ENCODE measurements around the gene RALA.

Gene RALA

GRCh38 chr7:39613577-39613976 lies 9.8 kb upstream of the RALA start:
- DNase-seq (ENCODE audit: low read depth in 2 of 2), result no peak

DNA sequence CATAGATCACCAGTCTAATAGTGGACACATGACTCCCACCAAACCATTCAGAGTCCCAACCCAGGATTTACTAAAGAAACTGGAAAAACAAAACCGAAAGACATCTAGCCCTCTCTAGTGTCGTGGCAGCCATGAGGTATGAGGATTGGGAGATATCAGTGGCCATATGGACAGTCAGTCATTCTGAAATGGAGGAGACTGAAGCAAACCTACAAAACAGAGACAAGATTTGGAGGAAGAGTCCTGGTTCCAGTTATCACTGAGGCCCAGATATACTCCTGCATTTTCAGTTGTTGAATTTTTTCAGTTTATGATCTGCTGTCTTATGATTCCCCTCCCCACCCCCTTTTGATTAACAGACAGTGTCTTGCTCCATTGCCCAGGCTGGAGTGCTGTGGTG lies 9.1 kb upstream of the RALA start:
- DNase-seq (ENCODE audit: low read depth in 2 of 2), result no peak

DNA sequence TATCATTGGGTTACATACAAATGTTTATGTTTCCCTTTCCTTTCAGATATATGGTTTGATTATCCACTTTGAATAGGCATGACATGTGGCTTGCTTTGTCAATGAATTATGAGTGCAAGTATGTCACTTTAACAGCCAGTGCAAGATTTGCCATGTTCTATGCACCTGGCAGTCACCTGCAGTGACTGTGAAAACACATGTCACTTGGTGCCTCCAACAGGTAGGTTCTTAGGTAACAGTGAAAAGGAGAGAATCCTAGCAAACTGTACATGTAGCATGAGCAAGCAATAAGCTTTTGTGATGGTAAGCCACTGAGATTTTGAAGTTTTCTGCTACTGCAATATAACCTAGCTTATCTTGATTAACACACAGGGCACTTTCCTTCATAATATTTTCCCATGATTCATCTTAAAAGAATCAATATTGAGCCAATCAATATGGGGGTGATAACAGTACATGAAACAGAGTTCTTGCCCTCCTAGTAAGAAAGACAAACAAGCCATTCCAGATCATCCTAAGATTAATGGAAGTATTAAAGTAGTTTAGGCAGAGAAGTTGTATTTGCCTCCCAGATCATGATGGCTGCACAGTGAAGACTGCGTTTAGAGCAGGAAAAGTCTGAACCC lies 7.9 kb upstream of the RALA start:
- no peak for DNase-seq (ENCODE audit: low read depth in 2 of 2)

DNA sequence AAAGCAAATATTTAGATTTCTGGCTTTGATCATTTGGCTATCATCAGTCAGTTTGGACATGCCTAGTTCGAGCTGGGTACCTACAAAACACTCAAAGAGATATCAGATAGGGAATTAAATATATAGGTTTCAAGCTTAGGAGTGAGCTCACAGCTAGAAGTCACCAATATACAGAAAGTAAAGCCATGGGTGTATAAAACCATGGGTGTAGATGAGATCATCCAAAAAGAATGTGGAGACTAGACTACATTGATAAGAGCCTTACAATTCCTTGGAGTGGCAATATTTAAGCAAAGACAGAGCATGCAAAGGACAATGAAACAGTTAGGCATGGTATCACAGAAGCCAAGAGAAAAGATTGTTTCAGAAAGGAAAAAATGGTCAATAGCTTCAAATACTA lies 7.2 kb upstream of the RALA start:
- no peak for DNase-seq (ENCODE audit: low read depth in 2 of 2)

- no peak for DNase-seq (ENCODE audit: low read depth in 2 of 2)
These were observed 6.4 kb upstream of the RALA start for GRCh38 chr7:39617005-39617404.

DNA sequence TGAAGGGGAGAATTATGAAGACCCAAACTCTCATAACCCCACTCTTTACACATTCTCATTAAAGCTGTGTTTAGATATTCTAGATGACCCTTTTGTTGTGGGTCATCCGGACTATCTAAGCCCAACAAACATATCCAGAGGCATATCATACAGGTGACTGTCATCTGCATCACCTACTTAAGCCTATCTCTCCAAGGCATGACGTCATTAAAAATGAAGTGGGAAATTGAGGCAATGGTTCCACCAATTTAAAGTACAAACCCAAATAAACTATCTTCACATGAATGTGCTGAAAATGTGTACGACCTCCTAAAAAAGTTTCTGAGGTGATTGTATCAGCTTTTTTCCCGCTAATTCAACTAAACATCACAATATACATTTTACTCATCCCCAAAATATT lies 4.5 kb upstream of the RALA start:
- no peak for DNase-seq (ENCODE audit: low read depth in 2 of 2)

GRCh38 chr7:39620486-39620885 lies 2.9 kb upstream of the RALA start:
- DNase-seq (ENCODE audit: low read depth in 2 of 2), result no peak

GRCh38 chr7:39621261-39621660 lies 2.1 kb upstream of the RALA start:
- DNase-seq (ENCODE audit: low read depth in 2 of 2), result no peak

GRCh38 chr7:39621784-39622411 lies 1.5 kb upstream of the RALA start:
- DNase-seq (ENCODE audit: low read depth in 2 of 2), result no peak

DNA sequence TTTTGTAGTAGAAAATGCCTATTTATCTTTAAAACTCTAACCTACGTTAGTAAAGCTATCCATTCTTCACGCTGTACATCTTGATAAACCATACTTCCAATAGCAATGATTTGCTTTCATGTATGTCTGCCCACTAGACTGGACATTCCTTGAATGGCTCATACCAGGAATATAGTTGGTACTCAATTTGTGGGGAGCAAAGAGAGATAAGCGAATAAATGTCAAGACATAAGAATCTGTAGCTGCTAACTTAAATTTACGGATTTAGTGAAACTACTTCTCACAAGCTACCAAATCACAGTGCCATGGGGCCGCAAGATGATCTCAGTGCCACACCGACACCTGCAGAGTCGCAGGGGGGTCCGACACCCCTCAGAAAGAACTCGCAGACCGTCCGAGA lies 763 bp upstream of the RALA start:
- no peak for DNase-seq (ENCODE audit: low read depth in 2 of 2)

- no peak for DNase-seq (ENCODE audit: low read depth in 2 of 2)
These were observed 515 bp downstream of the RALA start for GRCh38 chr7:39623732-39624441.

- no peak for DNase-seq (ENCODE audit: low read depth in 2 of 2)
These were observed 1.1 kb downstream of the RALA start for GRCh38 chr7:39624442-39624807.

GRCh38 chr7:39624935-39625694 lies 1.7 kb downstream of the RALA start:
- no peak for DNase-seq (ENCODE audit: low read depth in 2 of 2)

DNA sequence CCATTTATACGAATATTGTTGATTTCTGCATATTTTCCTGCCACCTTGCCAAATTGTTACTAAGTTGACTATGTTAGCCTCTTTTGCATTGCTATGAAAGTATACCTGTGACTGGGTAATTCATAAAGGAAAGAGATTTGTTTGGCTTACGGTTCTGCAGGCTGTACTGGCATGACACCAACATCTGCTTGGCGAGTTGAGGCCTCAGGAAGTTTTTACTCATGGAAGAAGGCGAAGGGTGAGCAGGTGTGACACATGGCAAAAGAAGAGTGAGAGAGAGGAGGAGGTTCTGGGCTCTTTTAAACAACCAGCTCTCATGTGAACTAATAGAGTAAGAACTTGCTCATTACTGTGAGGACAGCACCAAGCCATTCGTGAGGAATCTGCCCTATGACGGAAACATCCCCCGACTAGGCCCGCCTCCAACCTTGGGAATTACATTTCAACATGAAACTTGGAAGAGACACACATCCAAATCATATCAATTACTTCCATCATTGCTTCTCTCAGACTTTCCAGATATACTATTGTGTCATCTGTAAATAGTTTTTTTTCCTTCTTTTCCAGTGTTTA lies 8.4 kb downstream of the RALA start:
- DNase-seq (ENCODE audit: low read depth in 2 of 2), result no peak

GRCh38 chr7:39633563-39634477 lies 10.4 kb downstream of the RALA start:
- DNase-seq (ENCODE audit: low read depth in 2 of 2), result no peak

GRCh38 chr7:39634478-39634805 lies 11.1 kb downstream of the RALA start:
- DNase-seq (ENCODE audit: low read depth in 2 of 2), result no peak

DNA sequence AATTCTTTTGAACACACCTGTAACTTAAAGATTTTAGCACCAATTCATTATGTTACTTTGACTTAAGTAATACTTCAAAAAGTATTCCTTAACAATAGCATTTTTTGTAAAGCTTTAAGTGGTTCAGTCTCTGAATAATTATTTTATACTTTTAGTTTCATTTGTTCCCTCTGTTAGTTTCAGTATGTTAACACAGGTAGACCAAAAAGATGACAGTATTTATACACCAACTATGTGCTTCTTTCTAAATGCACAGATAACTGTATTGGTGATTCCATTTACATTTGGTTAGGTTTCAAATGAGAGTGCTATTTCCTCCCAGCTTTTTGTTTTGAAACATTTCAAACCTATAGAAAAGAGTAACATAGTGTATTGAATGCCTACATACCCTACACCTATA lies 14.0 kb downstream of the RALA start:
- no peak for DNase-seq (ENCODE audit: low read depth in 2 of 2)

DNA sequence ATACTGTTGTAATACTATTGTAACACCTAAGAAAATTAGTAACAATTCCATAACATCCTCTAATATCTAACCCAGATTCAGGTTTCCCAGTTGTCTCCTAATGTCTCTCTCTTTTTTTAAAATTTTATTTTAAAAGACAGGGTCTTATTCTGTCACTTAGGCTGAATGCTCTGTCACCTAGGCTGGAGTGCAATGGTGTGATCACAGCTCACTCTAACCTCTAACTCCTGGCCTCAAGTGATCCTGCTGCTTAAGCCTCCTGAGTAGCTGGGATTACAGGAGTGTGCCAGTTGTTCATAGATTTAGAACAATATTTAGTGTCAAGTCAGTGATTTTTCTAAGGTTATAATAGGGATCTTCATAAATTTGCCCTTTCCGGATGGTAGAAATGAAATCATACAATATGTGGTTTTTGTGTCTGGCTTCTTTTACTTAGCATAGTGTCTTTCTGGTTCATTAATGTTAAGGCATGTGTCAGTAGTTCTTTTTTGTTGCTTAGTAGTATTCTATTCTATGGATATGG lies 14.7 kb downstream of the RALA start:
- DNase-seq (ENCODE audit: low read depth in 2 of 2), result no peak

DNA sequence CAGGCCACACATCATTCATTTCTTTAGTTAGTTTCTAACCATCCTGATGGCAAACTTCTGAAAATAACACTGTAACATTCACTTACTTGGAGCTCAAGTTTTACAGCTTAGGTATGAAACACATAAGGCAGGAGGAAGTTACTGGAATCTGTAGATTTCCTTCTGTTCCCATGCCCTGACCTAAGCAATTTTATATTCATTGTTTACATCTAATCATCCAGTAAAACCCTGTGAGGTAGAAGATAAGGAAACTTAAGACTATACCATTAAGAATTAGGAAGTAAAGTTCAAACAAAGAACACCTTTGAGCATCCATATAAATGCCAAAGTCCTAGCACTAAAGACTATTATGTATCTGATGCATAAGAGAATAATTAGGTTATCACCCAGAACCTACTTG lies 19.5 kb downstream of the RALA start:
- DNase-seq (ENCODE audit: low read depth in 2 of 2), result no peak

DNA sequence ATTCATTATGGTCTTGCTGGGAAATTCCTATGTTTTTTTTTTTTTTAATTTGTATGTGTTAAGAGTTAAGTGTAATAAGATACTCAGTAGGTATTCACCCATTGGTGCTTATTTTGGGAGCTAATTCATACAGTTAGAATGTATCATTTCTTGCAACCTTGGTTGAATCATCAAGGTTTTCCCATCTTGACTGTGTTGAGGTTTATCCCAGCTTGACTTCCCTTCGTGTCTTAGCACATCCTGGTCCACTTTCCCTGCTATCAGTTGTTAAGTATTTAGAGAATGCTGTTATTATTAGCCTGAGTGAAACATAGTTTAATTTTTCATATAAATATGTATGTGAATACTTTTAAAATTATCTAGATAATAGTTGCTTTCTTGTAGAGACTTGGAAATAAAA lies 20.8 kb downstream of the RALA start:
- no peak for DNase-seq (ENCODE audit: low read depth in 2 of 2)
